HEK293 (cell line): Measurements from ENCODE around the gene THSD4.

Experiments
- ZBTB21 ChIP-seq: fragments of 450-650 bp; formaldehyde crosslinking; IDR thresholded peaks from 2 replicates; pipeline ENCODE4 v1.5.1; 2017; ENCODE audit warnings: missing biosample characterization, missing genetic modification characterization
- ZBTB7A ChIP-seq: fragments of 450-650 bp; formaldehyde crosslinking; IDR thresholded peaks from 2 replicates; pipeline ENCODE4 v1.5.1; 2016; ENCODE audit warnings: low read depth, missing biosample characterization, missing genetic modification characterization
- ZNF133 ChIP-seq: fragments of 450-650 bp; formaldehyde crosslinking; IDR thresholded peaks from 2 replicates; pipeline ENCODE4 v1.5.1; 2016; ENCODE audit warnings: missing biosample characterization, missing genetic modification characterization
- ZNF155 ChIP-seq: fragments of 450-650 bp; formaldehyde crosslinking; IDR thresholded peaks from 2 replicates; pipeline ENCODE4 v1.5.1; 2016; ENCODE audit warnings: missing biosample characterization, missing genetic modification characterization
- ZNF169 ChIP-seq: fragments of 450-650 bp; formaldehyde crosslinking; IDR thresholded peaks from 2 replicates; pipeline ENCODE4 v1.5.1; 2016; ENCODE audit warnings: missing biosample characterization, missing genetic modification characterization
- ZNF558 ChIP-seq: fragments of 450-650 bp; formaldehyde crosslinking; IDR thresholded peaks from 2 replicates; pipeline ENCODE4 v1.5.1; 2016; ENCODE audit warnings: missing biosample characterization, missing genetic modification characterization
- ZNF623 ChIP-seq: fragments of 450-650 bp; formaldehyde crosslinking; IDR thresholded peaks from 2 replicates; pipeline ENCODE4 v1.5.1; 2016; ENCODE audit warnings: missing biosample characterization, missing genetic modification characterization
- TF ChIP-seq, protein P1 (sequence below): fragments of 450-650 bp; formaldehyde crosslinking; IDR thresholded peaks from 2 replicates; pipeline ENCODE4 v1.5.1; 2016; ENCODE audit warnings: missing biosample characterization, missing genetic modification characterization

DNA sequence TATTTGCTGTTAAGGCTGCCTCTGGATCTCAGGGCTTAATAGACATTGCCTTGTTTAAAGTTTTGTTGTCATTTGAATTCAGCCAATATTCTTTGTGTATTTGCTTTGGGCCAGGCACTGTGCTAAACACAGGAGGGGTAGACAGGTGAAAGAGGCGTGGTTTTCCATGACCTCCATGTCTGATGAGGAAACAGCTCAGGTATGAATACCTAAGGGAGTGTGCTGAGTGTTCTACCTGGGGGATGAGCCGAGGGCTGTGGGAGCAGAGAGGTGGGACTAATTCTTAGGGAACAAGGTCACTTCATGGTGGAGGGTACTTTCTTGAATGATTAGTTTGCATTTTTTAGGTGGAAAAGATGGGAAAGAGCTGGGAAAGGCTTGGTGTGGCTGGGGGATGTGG lies 108.2 kb downstream of the THSD4 start:
- TF ChIP-seq ZNF169, result no peak
- TF ChIP-seq, protein P1, sequence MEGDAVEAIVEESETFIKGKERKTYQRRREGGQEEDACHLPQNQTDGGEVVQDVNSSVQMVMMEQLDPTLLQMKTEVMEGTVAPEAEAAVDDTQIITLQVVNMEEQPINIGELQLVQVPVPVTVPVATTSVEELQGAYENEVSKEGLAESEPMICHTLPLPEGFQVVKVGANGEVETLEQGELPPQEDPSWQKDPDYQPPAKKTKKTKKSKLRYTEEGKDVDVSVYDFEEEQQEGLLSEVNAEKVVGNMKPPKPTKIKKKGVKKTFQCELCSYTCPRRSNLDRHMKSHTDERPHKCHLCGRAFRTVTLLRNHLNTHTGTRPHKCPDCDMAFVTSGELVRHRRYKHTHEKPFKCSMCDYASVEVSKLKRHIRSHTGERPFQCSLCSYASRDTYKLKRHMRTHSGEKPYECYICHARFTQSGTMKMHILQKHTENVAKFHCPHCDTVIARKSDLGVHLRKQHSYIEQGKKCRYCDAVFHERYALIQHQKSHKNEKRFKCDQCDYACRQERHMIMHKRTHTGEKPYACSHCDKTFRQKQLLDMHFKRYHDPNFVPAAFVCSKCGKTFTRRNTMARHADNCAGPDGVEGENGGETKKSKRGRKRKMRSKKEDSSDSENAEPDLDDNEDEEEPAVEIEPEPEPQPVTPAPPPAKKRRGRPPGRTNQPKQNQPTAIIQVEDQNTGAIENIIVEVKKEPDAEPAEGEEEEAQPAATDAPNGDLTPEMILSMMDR, result no peak
- no peak for TF ChIP-seq ZBTB7A
- TF ChIP-seq ZNF623 (tag by site-specific recombination), result no peak
- TF ChIP-seq ZNF133 (tag by site-specific recombination), result no peak
- TF ChIP-seq ZNF558 (tag by site-specific recombination), result no peak
- no peak for TF ChIP-seq ZNF155 (tag by site-specific recombination)
- TF ChIP-seq ZBTB21 (tag by site-specific recombination), result no peak
